HEK293 (cell line): ENCODE data around the gene DNA2.

Experiments
- CTCF ChIA-PET: fragments of 350-600 bp; formaldehyde crosslinking; extraction: SDS; loops from one replicate; lab custom pipeline; 2021; ENCODE audit warnings: antibody characterized with exemption; lab: Yijun Ruan, JAX
- POLR2A ChIA-PET: fragments of 300-600 bp; formaldehyde crosslinking; extraction: SDS; loops from one replicate; lab custom pipeline; 2020; ENCODE audit warnings: antibody characterized with exemption, inconsistent platforms; lab: Yijun Ruan, JAX
- H3K27ac ChIP-seq: fragments of 200-500 bp; sonication (Bioruptor generic); 2 replicates; pipeline ENCODE4 v1.5.1; 2014; ENCODE audit warnings: low read depth, low read length, control low read depth, inconsistent platforms; ENCODE audit errors: extremely low read depth
- H3K36me3 ChIP-seq, 2 experiments: fragments of 200-500 bp in 1 of 2; sonication (Bioruptor generic) in 1 of 2; 1 replicate in 1 of 2; 2 replicates in 1 of 2; pipeline ENCODE4 v1.5.1; 2014 to 2017; ENCODE audit warnings: inconsistent platforms in 2 of 2, low read length in 2 of 2; ENCODE audit not compliant: control insufficient read depth in 2 of 2, insufficient read depth in 1 of 2
- H3K4me1 ChIP-seq: fragments of 200-500 bp; sonication (Bioruptor generic); 2 replicates; pipeline ENCODE4 v1.5.1; 2014; ENCODE audit warnings: mild to moderate bottlenecking, low read length, inconsistent platforms; ENCODE audit not compliant: control insufficient read depth, insufficient read depth
- H3K4me3 ChIP-seq: 2 replicates; pipeline ENCODE4 v1.5.1; 2011; ENCODE audit warnings: low read depth, mild to moderate bottlenecking, control low read depth, low read length, moderate library complexity
- H3K9me3 ChIP-seq: fragments of 200-500 bp; sonication (Bioruptor generic); 2 replicates; pipeline ENCODE4 v1.5.1; 2014; ENCODE audit warnings: low read depth, low read length, inconsistent platforms; ENCODE audit not compliant: control insufficient read depth, insufficient read depth
- GLIS1 ChIP-seq: fragments of 450-650 bp; formaldehyde crosslinking; IDR thresholded peaks from 2 replicates; pipeline ENCODE4 v1.5.1; 2016; ENCODE audit warnings: missing biosample characterization, missing genetic modification characterization
- GLIS2 ChIP-seq: fragments of 450-650 bp; formaldehyde crosslinking; IDR thresholded peaks from 2 replicates; pipeline ENCODE4 v1.5.1; 2016; ENCODE audit warnings: missing biosample characterization, missing genetic modification characterization
- HOXD13 ChIP-seq: sonication (generic); formaldehyde crosslinking; IDR thresholded peaks from 2 replicates; pipeline ENCODE4 v1.8.0; 2022; ENCODE audit warnings: missing genetic modification reagents, borderline replicate concordance
- MEIS1 ChIP-seq: sonication (generic); formaldehyde crosslinking; IDR thresholded peaks from 2 replicates; pipeline ENCODE4 v1.8.1; 2022; ENCODE audit warnings: missing genetic modification reagents, mild to moderate bottlenecking, borderline replicate concordance
- MYNN ChIP-seq: fragments of 450-650 bp; formaldehyde crosslinking; IDR thresholded peaks from 2 replicates; pipeline ENCODE4 v1.5.1; 2016; ENCODE audit warnings: missing biosample characterization, missing genetic modification characterization, borderline replicate concordance
- OVOL3 ChIP-seq: fragments of 450-650 bp; formaldehyde crosslinking; IDR thresholded peaks from 2 replicates; pipeline ENCODE4 v1.5.1; 2016; ENCODE audit warnings: missing biosample characterization, missing genetic modification characterization
- PRDM1 ChIP-seq: fragments of 450-650 bp; formaldehyde crosslinking; IDR thresholded peaks from 2 replicates; pipeline ENCODE4; 2016; ENCODE audit warnings: missing biosample characterization, missing genetic modification characterization
- SCRT1 ChIP-seq: fragments of 450-650 bp; formaldehyde crosslinking; IDR thresholded peaks from 2 replicates; pipeline ENCODE4 v1.5.1; 2016; ENCODE audit warnings: missing biosample characterization, missing genetic modification characterization, borderline replicate concordance
- ZBTB1 ChIP-seq: fragments of 450-650 bp; formaldehyde crosslinking; IDR thresholded peaks from 2 replicates; pipeline ENCODE4 v1.5.1; 2016; ENCODE audit warnings: missing biosample characterization, missing genetic modification characterization
- ZBTB21 ChIP-seq: fragments of 450-650 bp; formaldehyde crosslinking; IDR thresholded peaks from 2 replicates; pipeline ENCODE4 v1.5.1; 2017; ENCODE audit warnings: missing biosample characterization, missing genetic modification characterization
- ZNF10 ChIP-seq: fragments of 450-650 bp; formaldehyde crosslinking; IDR thresholded peaks from 2 replicates; pipeline ENCODE4 v1.5.1; 2017; ENCODE audit warnings: missing biosample characterization, missing genetic modification characterization
- ZNF18 ChIP-seq: fragments of 450-650 bp; formaldehyde crosslinking; IDR thresholded peaks from 2 replicates; pipeline ENCODE4 v1.5.1; 2016; ENCODE audit warnings: missing biosample characterization, missing genetic modification characterization
- ZNF184 ChIP-seq: fragments of 450-650 bp; IDR thresholded peaks from 2 replicates; pipeline ENCODE4 v1.5.1; 2018; ENCODE audit warnings: missing biosample characterization, mild to moderate bottlenecking, missing genetic modification characterization
- ZNF19 ChIP-seq: fragments of 450-650 bp; formaldehyde crosslinking; IDR thresholded peaks from 2 replicates; pipeline ENCODE4; 2016; ENCODE audit warnings: missing biosample characterization, missing genetic modification characterization, low read depth
- ZNF394 ChIP-seq: fragments of 450-650 bp; formaldehyde crosslinking; IDR thresholded peaks from 2 replicates; pipeline ENCODE4 v1.5.1; 2016; ENCODE audit warnings: missing biosample characterization, missing genetic modification characterization, mild to moderate bottlenecking, moderate library complexity, borderline replicate concordance
- ZNF529 ChIP-seq: fragments of 450-650 bp; formaldehyde crosslinking; IDR thresholded peaks from 2 replicates; pipeline ENCODE4 v1.5.1; 2017; ENCODE audit warnings: missing genetic modification characterization, missing biosample characterization; ENCODE audit not compliant: insufficient replicate concordance
- ZNF600 ChIP-seq: fragments of 450-650 bp; formaldehyde crosslinking; IDR thresholded peaks from 2 replicates; pipeline ENCODE4 v1.5.1; 2016; ENCODE audit warnings: missing biosample characterization, missing genetic modification characterization
- ZNF629 ChIP-seq: fragments of 450-650 bp; formaldehyde crosslinking; IDR thresholded peaks from 2 replicates; pipeline ENCODE4 v1.5.1; 2017; ENCODE audit warnings: missing biosample characterization, missing genetic modification characterization
- ZNF658 ChIP-seq: fragments of 450-650 bp; formaldehyde crosslinking; IDR thresholded peaks from 2 replicates; pipeline ENCODE4; 2016; ENCODE audit warnings: missing biosample characterization, missing genetic modification characterization
- ZNF660 ChIP-seq: fragments of 450-650 bp; IDR thresholded peaks from 2 replicates; pipeline ENCODE4 v1.5.1; 2018; ENCODE audit warnings: missing biosample characterization, mild to moderate bottlenecking, missing genetic modification characterization
- ZNF791 ChIP-seq: fragments of 450-650 bp; formaldehyde crosslinking; IDR thresholded peaks from 2 replicates; pipeline ENCODE4 v1.5.1; 2016; ENCODE audit warnings: missing biosample characterization, missing genetic modification characterization
- ZSCAN18 ChIP-seq: fragments of 450-650 bp; formaldehyde crosslinking; IDR thresholded peaks from 2 replicates; pipeline ENCODE4 v1.5.1; 2016; ENCODE audit warnings: missing biosample characterization, missing genetic modification characterization
- ZSCAN23 ChIP-seq: fragments of 450-650 bp; formaldehyde crosslinking; IDR thresholded peaks from 2 replicates; pipeline ENCODE4 v1.5.1; 2016; ENCODE audit warnings: missing biosample characterization, missing genetic modification characterization
- ZXDB ChIP-seq: fragments of 450-650 bp; formaldehyde crosslinking; IDR thresholded peaks from 2 replicates; pipeline ENCODE4 v1.5.1; 2016; ENCODE audit warnings: missing biosample characterization, missing genetic modification characterization
- TF ChIP-seq, protein P1 (sequence below): fragments of 450-650 bp; formaldehyde crosslinking; conservative IDR thresholded peaks from 2 replicates; pipeline ENCODE4 v1.5.1; 2016; ENCODE audit warnings: low read depth, missing biosample characterization, missing genetic modification characterization

The DNA2 gene

GRCh38 chr10:68406111-68406814 is 65.5 kb downstream of the DNA2 start (continued):
- TF ChIP-seq MEIS1 (CRISPR knock-in tag) (no peak), GLIS2 (tag by site-specific recombination) (peak; percentile 100), SCRT1 (tag by site-specific recombination) (no peak), ZNF394 (tag by site-specific recombination) (no peak), ZBTB21 (tag by site-specific recombination) (peak; percentile 37; the same call in 1 of the 2 replicates), ZNF660 (tag by site-specific recombination) (0 out of 2 replicates have a peak, but pooled peaks have one; percentile 6), ZXDB (0 out of 2 replicates have a peak, but pooled peaks have one; percentile 67), ZNF529 (tag by site-specific recombination) (no peak)
- TF ChIP-seq, all 188 proteins: peak for 30

DNA sequence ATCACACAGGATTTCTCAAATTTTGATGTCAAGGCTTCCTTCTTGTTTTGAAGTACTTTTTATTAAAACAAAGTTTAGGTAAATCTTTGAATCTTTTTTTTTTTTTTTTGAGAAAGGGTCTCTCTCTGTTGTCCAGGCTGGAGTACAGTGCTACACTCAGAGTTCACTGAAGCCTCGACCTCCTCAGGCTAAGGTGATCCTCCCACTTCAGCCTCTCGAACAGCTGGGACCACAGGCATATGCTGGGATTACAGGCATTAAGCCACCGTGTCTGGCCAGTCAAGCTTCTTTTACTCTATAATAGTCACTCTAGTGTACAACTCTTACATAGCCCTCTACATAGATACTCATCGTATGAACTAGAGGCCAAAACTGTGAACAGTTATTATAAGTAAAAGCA is 68.1 kb downstream of the DNA2 start:
- CTCF ChIA-PET, result interaction anchor here (0.6 to 0.8 kb wide), 2 partner anchors 102 to 331 kb away, joined by 3 read pairs; no protein-coding TSS in a partner anchor

DNA sequence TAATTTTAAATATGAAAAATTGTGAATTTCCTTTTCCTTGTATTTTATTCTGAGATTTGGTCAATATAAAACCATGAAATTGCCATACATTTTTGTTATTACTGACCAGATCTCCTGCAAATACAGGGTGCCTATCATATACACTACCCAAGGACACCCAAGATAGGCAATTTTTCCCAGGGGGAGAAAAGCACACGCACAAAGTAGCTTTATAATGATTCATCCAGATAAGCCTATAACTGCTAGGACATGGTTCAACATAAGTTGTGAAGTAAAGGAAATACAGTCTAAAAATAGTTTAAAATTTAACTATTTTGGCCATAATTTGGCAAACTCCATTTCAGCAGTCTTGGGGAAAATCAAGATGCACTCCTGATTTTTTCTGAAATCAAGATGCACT is 69.5 kb downstream of the DNA2 start:
- CTCF ChIA-PET, result interaction anchor here (0.6 to 1.0 kb wide), 2 partner anchors 10 to 566 kb away, joined by 3 read pairs; no protein-coding TSS in a partner anchor
- POLR2A ChIA-PET, result no interaction called here
- no peaks in the 10 kb centered on the region for H3K9me3 ChIP-seq
- H3K36me3 ChIP-seq, result peaks cover 19 to 27% of the 10 kb centered on the region in 2 experiments
- H3K4me1 ChIP-seq, result no peaks in the 10 kb centered on the region
- H3K27ac ChIP-seq, result no peak overlapping the region
- TF ChIP-seq OVOL3 (tag by site-specific recombination), result no peak
- no peak for TF ChIP-seq ZNF10
- TF ChIP-seq, protein P1, sequence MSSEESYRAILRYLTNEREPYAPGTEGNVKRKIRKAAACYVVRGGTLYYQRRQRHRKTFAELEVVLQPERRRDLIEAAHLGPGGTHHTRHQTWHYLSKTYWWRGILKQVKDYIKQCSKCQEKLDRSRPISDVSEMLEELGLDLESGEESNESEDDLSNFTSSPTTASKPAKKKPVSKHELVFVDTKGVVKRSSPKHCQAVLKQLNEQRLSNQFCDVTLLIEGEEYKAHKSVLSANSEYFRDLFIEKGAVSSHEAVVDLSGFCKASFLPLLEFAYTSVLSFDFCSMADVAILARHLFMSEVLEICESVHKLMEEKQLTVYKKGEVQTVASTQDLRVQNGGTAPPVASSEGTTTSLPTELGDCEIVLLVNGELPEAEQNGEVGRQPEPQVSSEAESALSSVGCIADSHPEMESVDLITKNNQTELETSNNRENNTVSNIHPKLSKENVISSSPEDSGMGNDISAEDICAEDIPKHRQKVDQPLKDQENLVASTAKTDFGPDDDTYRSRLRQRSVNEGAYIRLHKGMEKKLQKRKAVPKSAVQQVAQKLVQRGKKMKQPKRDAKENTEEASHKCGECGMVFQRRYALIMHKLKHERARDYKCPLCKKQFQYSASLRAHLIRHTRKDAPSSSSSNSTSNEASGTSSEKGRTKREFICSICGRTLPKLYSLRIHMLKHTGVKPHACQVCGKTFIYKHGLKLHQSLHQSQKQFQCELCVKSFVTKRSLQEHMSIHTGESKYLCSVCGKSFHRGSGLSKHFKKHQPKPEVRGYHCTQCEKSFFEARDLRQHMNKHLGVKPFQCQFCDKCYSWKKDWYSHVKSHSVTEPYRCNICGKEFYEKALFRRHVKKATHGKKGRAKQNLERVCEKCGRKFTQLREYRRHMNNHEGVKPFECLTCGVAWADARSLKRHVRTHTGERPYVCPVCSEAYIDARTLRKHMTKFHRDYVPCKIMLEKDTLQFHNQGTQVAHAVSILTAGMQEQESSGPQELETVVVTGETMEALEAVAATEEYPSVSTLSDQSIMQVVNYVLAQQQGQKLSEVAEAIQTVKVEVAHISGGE (tag by site-specific recombination), result no peak
- TF ChIP-seq ZNF19 (tag by site-specific recombination), result no peak
- TF ChIP-seq ZBTB1 (tag by site-specific recombination), result no peak
- TF ChIP-seq ZNF791 (tag by site-specific recombination), result no peak
- no peak for TF ChIP-seq ZSCAN23 (tag by site-specific recombination)
- no peak for TF ChIP-seq ZNF629 (tag by site-specific recombination)
- TF ChIP-seq ZNF18, result no peak
- no peak for TF ChIP-seq ZNF658 (tag by site-specific recombination)
- TF ChIP-seq PRDM1 (tag by site-specific recombination), result no peak
- no peak for TF ChIP-seq ZSCAN18 (tag by site-specific recombination)
- TF ChIP-seq HOXD13 (CRISPR knock-in tag), result no peak
- no peak for TF ChIP-seq ZNF184 (tag by site-specific recombination)
- TF ChIP-seq ZNF600, result no peak
- no peak for TF ChIP-seq MYNN (tag by site-specific recombination)
- no peak overlapping the region for H3K4me3 ChIP-seq

More for the DNA sequence above, 68.1 kb downstream of the DNA2 start:
- H3K4me1 ChIP-seq, result no peaks in the 10 kb centered on the region
- no peak overlapping the region for H3K27ac ChIP-seq
- TF ChIP-seq GLIS1 (tag by site-specific recombination), result no peak
- H3K36me3 ChIP-seq, result peaks cover 13 to 19% of the 10 kb centered on the region in 2 experiments
- POLR2A ChIA-PET, result no interaction called here
- no peak overlapping the region for H3K4me3 ChIP-seq
- H3K9me3 ChIP-seq, result no peaks in the 10 kb centered on the region
